Measurements from ENCODE around the gene ACAP2. TPM values are rescaled to one million over a fixed set of nuclear protein-coding genes. Genes with fewer than 3 reads are reported as not detected.
"Not testable (repeated sequence)": the region's sequence is repeated elsewhere in the genome, so short reads cannot be mapped to it uniquely, and the experiment has no call there.

ACAP2 gene
- total RNA-seq, 1 donor: 92.3 TPM

DNA sequence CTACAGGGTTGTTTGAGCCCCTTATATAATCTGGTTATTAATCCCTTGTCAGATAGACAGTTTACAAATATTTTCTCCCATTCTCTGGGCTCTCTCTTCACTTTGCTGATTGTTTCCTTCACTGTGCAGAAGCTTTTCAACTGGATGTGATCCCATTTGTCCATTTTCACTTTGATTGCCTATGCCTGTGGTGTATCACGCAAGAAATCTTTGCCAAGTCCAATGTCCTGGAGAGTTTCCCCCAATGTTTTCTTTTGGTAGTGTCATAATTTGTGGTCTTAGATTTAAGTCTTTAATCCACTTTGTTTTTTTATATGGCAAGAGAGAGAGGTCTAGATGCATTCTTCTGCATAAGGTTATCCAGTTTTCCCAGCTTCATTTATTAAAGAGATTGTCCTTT lies 212.6 kb downstream of the ACAP2 start:
- H3K4me3 ChIP-seq (ENCODE audit: low read depth, low read length): no peak overlapping the region
- DNase-seq (ENCODE audit: low read depth): no peak
- TF ChIP-seq, protein P1, sequence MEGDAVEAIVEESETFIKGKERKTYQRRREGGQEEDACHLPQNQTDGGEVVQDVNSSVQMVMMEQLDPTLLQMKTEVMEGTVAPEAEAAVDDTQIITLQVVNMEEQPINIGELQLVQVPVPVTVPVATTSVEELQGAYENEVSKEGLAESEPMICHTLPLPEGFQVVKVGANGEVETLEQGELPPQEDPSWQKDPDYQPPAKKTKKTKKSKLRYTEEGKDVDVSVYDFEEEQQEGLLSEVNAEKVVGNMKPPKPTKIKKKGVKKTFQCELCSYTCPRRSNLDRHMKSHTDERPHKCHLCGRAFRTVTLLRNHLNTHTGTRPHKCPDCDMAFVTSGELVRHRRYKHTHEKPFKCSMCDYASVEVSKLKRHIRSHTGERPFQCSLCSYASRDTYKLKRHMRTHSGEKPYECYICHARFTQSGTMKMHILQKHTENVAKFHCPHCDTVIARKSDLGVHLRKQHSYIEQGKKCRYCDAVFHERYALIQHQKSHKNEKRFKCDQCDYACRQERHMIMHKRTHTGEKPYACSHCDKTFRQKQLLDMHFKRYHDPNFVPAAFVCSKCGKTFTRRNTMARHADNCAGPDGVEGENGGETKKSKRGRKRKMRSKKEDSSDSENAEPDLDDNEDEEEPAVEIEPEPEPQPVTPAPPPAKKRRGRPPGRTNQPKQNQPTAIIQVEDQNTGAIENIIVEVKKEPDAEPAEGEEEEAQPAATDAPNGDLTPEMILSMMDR (IDR thresholded peaks at IDR 0.05; ENCODE audit: insufficient read depth, low read length): no peak

DNA sequence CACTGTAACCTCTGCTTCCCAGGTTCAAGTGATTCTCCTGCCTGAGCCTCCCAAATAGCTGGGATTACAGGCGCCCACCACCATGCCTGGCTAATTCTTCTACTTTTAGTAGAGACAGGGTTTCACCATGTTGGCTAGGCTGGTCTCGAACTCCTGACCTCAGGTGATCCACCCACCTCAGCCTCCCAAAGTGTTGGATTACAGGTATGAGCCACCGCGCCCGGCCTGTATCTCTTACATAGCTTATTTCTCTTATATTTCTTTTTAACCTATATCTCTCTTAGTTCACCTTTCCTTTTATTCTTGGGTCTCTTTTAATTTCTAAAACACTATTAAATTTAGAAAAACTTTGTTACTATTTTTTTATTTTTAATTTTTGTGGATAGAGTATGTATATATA lies 213.9 kb downstream of the ACAP2 start:
- H3K4me3 ChIP-seq (ENCODE audit: low read depth, low read length); DNase-seq (ENCODE audit: low read depth): not testable (repeated sequence)

DNA sequence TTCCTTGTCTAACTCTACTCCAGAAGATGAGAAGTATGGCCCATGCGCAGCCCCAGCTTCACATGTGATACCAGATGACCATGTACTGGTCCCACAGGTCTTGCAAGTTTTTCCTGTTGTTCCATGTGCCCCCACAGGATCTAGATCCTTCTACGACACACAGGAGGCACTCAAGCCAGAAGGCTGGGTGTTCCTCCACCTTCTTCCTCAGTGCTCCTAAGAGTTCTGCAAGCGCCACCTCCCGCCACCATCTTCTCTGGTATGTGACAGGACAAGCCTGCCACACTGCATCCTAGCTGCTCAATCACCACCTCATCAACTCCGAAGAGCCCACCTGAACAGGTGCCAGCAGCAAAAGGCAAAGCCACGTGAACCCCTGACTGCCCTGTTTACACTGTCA lies 214.9 kb downstream of the ACAP2 start:
- DNase-seq (ENCODE audit: low read depth): no peak
- TF ChIP-seq, protein P1 (IDR thresholded peaks at IDR 0.05; ENCODE audit: insufficient read depth, low read length): no peak
- no peak overlapping the region for H3K4me3 ChIP-seq (ENCODE audit: low read depth, low read length)

DNA sequence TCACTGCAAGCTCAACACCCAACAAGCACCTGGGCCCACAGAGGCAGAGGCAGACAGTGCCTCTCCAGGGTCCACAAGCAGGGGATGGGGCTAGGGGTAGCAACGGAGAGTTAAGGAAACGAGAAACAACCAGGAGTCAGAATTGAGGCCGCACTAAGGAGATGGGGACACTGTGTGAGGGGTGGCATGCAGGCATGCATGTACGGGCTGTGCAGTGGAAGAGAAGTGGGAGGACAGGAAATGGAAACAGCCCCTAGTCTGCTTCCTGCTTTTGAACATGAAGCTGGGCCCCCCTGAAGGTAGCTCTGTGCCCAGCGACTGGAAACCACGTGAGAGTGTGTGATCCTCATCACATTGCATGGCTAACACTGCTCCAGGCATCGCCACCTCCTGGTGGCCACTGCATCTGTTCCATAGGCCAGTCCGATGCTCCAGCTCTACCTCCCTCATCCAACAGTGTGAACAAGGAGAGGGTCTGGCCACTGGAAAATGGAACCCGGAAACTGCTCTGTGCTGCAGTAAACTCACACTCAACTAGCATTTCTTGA lies 215.8 kb downstream of the ACAP2 start:
- no peak for DNase-seq (ENCODE audit: low read depth)
- TF ChIP-seq, protein P1 (IDR thresholded peaks at IDR 0.05; ENCODE audit: insufficient read depth, low read length): peak; percentile 46
- no peak overlapping the region for H3K4me3 ChIP-seq (ENCODE audit: low read depth, low read length)

DNA sequence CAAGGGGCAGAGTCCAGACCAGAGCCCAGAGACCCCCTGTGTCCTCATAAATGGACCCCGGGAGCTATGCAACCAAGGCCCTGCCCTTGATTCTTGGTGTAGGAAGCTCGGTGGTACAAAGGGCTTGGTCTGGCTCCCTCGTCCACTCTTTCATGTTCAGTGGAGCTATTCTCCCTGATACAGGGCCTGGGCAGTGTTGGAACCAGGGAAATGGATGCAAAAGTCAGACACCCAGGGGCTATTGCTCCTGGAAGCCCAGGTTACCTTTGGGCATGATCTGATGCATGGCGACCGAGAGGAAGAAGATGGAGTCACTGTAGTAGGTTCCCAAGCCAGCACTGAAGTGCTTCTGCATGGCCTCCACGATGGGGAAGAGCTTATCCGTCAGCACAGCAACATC lies 216.4 kb downstream of the ACAP2 start:
- no peak overlapping the region for H3K4me3 ChIP-seq (ENCODE audit: low read depth, low read length)
- TF ChIP-seq, protein P1 (IDR thresholded peaks at IDR 0.05; ENCODE audit: insufficient read depth, low read length): no peak
- DNase-seq (ENCODE audit: low read depth): no peak

DNA sequence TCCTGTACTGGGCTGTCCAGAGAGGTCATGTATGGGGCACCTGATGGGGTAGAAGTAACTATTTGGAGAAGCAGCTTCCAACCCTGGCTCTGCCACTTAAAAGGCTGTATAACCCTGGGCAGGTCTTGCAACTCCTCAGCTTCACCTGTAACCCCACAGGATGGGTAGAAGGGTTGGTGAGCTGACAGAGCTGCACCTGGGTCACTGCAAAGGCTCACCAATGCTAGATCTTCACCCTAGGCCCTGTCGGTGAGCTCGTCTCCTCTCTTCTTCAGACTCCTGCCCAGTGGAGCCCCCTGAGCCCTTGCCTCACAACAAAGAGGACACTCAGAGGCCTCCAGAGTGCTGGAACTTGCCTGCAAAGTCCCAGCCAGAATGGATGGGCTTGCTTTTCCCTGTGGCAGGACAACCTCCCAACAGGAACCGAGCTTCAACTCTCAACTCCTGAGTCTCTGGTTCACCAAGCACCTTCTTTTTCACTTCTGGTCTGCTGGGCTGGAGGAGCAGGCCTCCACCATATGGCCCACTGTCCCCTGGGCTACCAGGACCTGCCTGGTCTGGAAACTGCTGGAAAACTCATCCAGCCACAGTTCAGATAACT lies 217.7 kb downstream of the ACAP2 start:
- H3K4me3 ChIP-seq (ENCODE audit: low read depth, low read length): no peak overlapping the region
- TF ChIP-seq, protein P1 (IDR thresholded peaks at IDR 0.05; ENCODE audit: insufficient read depth, low read length): no peak
- no peak for DNase-seq (ENCODE audit: low read depth)

Small RNA genes lying within 50 kb of the gene (small RNA-seq; reads per million reads assigned to genes)
- not detected for gene RF00019

Other genes with a start within 250 kb of the ACAP2 start
- 13.0 and 21.0 TPM in 2 replicates for gene XXYLT1, start 171.9 kb downstream of the ACAP2 start, total RNA-seq (ENCODE audit: low replicate concordance)
- gene PPP1R2, start 100.3 kb upstream of the ACAP2 start, total RNA-seq (ENCODE audit: low replicate concordance): 60.1 and 126 TPM in 2 replicates
- 2.9 and 33.3 TPM in 2 replicates for gene APOD, start 140.9 kb upstream of the ACAP2 start, total RNA-seq (ENCODE audit: low replicate concordance)